HCT116 (cell line): Measurements from ENCODE around the gene PDCD1LG2.

Experiments
- CTCF ChIP-seq, 3 experiments: fragments of 200-600 bp in 1 of 3; sonication (generic) in 1 of 3; IDR thresholded peaks in 2 of 3; conservative IDR thresholded peaks in 1 of 3; 2 replicates each; pipeline ENCODE4 v1.5.1; 2012 to 2017; ENCODE audit warnings: low read depth in 2 of 3, low read length in 2 of 3, antibody characterized with exemption in 1 of 3, borderline replicate concordance in 1 of 3, control low read depth in 1 of 3, mild to moderate bottlenecking in 1 of 3, mixed read lengths in 1 of 3, mixed run types in 1 of 3, moderate library complexity in 1 of 3; ENCODE audit not compliant: insufficient read depth in 1 of 3
- EZH2 ChIP-seq: fragments of 200-600 bp; sonication (generic); IDR thresholded peaks from 2 replicates; pipeline ENCODE4 v1.6.1; 2017; ENCODE audit warnings: antibody characterized with exemption, mixed run types
- EZH2phosphoT487 ChIP-seq: fragments of 200-600 bp; IDR thresholded peaks from 2 replicates; pipeline ENCODE4 v1.6.1; 2018; ENCODE audit warnings: antibody characterized with exemption, borderline replicate concordance
- MAX ChIP-seq: IDR thresholded peaks from 2 replicates; pipeline ENCODE4 v1.6.1; 2012
- POLR2AphosphoS5 ChIP-seq: IDR thresholded peaks from 2 replicates; pipeline ENCODE4 v1.6.1; 2011; ENCODE audit warnings: mild to moderate bottlenecking, low read depth, low read length, moderate library complexity

GRCh38 chr9:5596173-5596572 lies 85.8 kb downstream of the PDCD1LG2 start:
- no peak for TF ChIP-seq MAX
- no peak for TF ChIP-seq EZH2
- TF ChIP-seq EZH2phosphoT487 = no peak
- TF ChIP-seq POLR2AphosphoS5 = no peak
- TF ChIP-seq CTCF (IDR thresholded peaks at IDR 0.05 in 2 of 3, conservative IDR thresholded peaks at IDR 0.05 in 1 of 3; ENCODE audit: borderline replicate concordance in 1 of 3, insufficient read depth in 1 of 3, low read depth in 2 of 3, low read length in 2 of 3) = no peak
